H9 (cell line): Measurements from ENCODE around the gene INPP5E. TPM values are rescaled to one million over a fixed set of nuclear protein-coding genes. Genes with fewer than 3 reads are reported as not detected.

Source experiments
- DNase-seq: peaks from one replicate; pipeline ENCODE4 v3.0.0-alpha.2; 2017
- H2AFZ ChIP-seq: one replicate; pipeline ENCODE4 v1.6.1; 2013; ENCODE audit warnings: mild to moderate bottlenecking, low read length, control low read depth, moderate library complexity
- H2AK5ac ChIP-seq: 2 replicates; pipeline ENCODE4 v1.6.1; 2013; ENCODE audit warnings: low read length, control low read depth, mixed read lengths; ENCODE audit not compliant: insufficient read length
- H2BK120ac ChIP-seq: one replicate; pipeline ENCODE4 v1.6.1; 2013; ENCODE audit warnings: low read depth, mild to moderate bottlenecking, low read length, control low read depth, inconsistent platforms; ENCODE audit not compliant: poor library complexity, severe bottlenecking
- H2BK12ac ChIP-seq: 2 replicates; pipeline ENCODE4 v1.6.1; 2013; ENCODE audit warnings: low read length, control low read depth, mixed read lengths, low read depth; ENCODE audit not compliant: insufficient read length
- H2BK15ac ChIP-seq: 2 replicates; pipeline ENCODE4 v1.6.1; 2013; ENCODE audit warnings: low read depth, low read length, control low read depth
- H2BK20ac ChIP-seq: one replicate; pipeline ENCODE4 v1.6.1; 2013; ENCODE audit warnings: low read depth, mild to moderate bottlenecking, low read length, control low read depth, inconsistent platforms; ENCODE audit not compliant: poor library complexity, severe bottlenecking
- H2BK5ac ChIP-seq: 2 replicates; pipeline ENCODE4 v1.6.1; 2013; ENCODE audit warnings: low read length, control low read depth, mixed read lengths; ENCODE audit not compliant: insufficient read length
- H3K14ac ChIP-seq: 2 replicates; pipeline ENCODE4 v1.6.1; 2013; ENCODE audit warnings: low read length, control low read depth; ENCODE audit not compliant: insufficient read depth
- H3K18ac ChIP-seq: 2 replicates; pipeline ENCODE4 v1.6.1; 2013; ENCODE audit warnings: low read depth, mild to moderate bottlenecking, mixed read lengths, low read length, control low read depth; ENCODE audit not compliant: insufficient read length
- H3K23ac ChIP-seq: 2 replicates; pipeline ENCODE4 v1.6.1; 2013; ENCODE audit warnings: low read length, control low read depth, mixed read lengths, low read depth; ENCODE audit not compliant: insufficient read length
- H3K23me2 ChIP-seq: 2 replicates; pipeline ENCODE4 v1.6.1; 2013; ENCODE audit warnings: low read depth, mild to moderate bottlenecking, mixed read lengths, low read length, control low read depth; ENCODE audit not compliant: insufficient read length, poor library complexity, severe bottlenecking
- H3K27ac ChIP-seq: 2 replicates; pipeline ENCODE4 v1.5.1; 2013; ENCODE audit warnings: low read length, control low read depth, mixed read lengths, low read depth; ENCODE audit not compliant: insufficient read length
- H3K27me3 ChIP-seq: 2 replicates; pipeline ENCODE4 v1.6.1; 2013; ENCODE audit warnings: low read length, control low read depth, inconsistent platforms; ENCODE audit not compliant: insufficient read depth
- H3K4ac ChIP-seq: 2 replicates; pipeline ENCODE4 v1.6.1; 2013; ENCODE audit warnings: low read depth, mild to moderate bottlenecking, control low read depth, inconsistent platforms, low read length, moderate library complexity
- H3K4me1 ChIP-seq: 2 replicates; pipeline ENCODE4 v1.6.1; 2013; ENCODE audit warnings: low read length, control low read depth, inconsistent platforms; ENCODE audit not compliant: insufficient read depth
- H3K4me2 ChIP-seq: 2 replicates; pipeline ENCODE4 v1.6.1; 2013; ENCODE audit warnings: low read length, control low read depth, mixed read lengths; ENCODE audit not compliant: insufficient read length, insufficient read depth
- H3K56ac ChIP-seq: 2 replicates; pipeline ENCODE4 v1.6.1; 2013; ENCODE audit warnings: low read depth, mild to moderate bottlenecking, mixed read lengths, low read length, control low read depth; ENCODE audit not compliant: insufficient read length
- H3K79me1 ChIP-seq: 2 replicates; pipeline ENCODE4 v1.6.1; 2013; ENCODE audit warnings: low read depth, mild to moderate bottlenecking, moderate library complexity, low read length, control low read depth, inconsistent platforms; ENCODE audit not compliant: insufficient read depth, poor library complexity, severe bottlenecking
- H3K79me2 ChIP-seq: 2 replicates; pipeline ENCODE4 v1.6.1; 2013; ENCODE audit warnings: low read length, control low read depth, inconsistent platforms; ENCODE audit not compliant: insufficient read depth
- H3K9ac ChIP-seq: 2 replicates; pipeline ENCODE4 v1.6.1; 2013; ENCODE audit warnings: low read length, control low read depth, mixed read lengths; ENCODE audit not compliant: insufficient read length; ENCODE audit errors: extremely low read depth
- H3K9me3 ChIP-seq: one replicate; pipeline ENCODE4 v1.6.1; 2013; ENCODE audit warnings: low read depth, low read length, inconsistent platforms; ENCODE audit not compliant: control insufficient read depth
- H3T11ph ChIP-seq: one replicate; pipeline ENCODE4 v1.6.1; 2013; ENCODE audit warnings: mild to moderate bottlenecking, low read length, control low read depth, inconsistent platforms
- H4K20me1 ChIP-seq: one replicate; pipeline ENCODE4 v1.6.1; 2013; ENCODE audit not compliant: control insufficient read depth, insufficient read length, insufficient read depth
- H4K5ac ChIP-seq: 2 replicates; pipeline ENCODE4 v1.6.1; 2013; ENCODE audit warnings: low read depth, mild to moderate bottlenecking, mixed read lengths, low read length, control low read depth; ENCODE audit not compliant: insufficient read length
- H4K8ac ChIP-seq: replicated peaks from 2 replicates; pipeline ENCODE4 v1.6.1; 2013; ENCODE audit warnings: low read length, control low read depth, mixed read lengths, low read depth; ENCODE audit not compliant: insufficient read length
- H4K91ac ChIP-seq: 2 replicates; pipeline ENCODE4 v1.6.1; 2013; ENCODE audit warnings: low read depth, mild to moderate bottlenecking, moderate library complexity, mixed read lengths, low read length, control low read depth; ENCODE audit not compliant: insufficient read length
- H3K27ac Mint-ChIP-seq, 3 experiments: 2 replicates in 2 of 3; 3 replicates in 1 of 3; pipeline ENCODE4 v1.8.0; 2020 to 2021; ENCODE audit warnings: mixed read lengths in 3 of 3, mild to moderate bottlenecking in 1 of 3, moderate library complexity in 1 of 3
- H3K27me3 Mint-ChIP-seq: 2 replicates; pipeline ENCODE4 v1.8.0; 2021; ENCODE audit warnings: low read depth, mild to moderate bottlenecking, moderate library complexity, mixed read lengths
- H3K36me3 Mint-ChIP-seq, 3 experiments: 2 replicates in 2 of 3; 3 replicates in 1 of 3; pipeline ENCODE4 v1.8.0; 2020 to 2021; ENCODE audit warnings: low read depth in 3 of 3, mixed read lengths in 3 of 3; ENCODE audit not compliant: insufficient read depth in 1 of 3
- H3K4me1 Mint-ChIP-seq, 2 experiments: 2 replicates each; pipeline ENCODE4 v1.8.0; 2020; ENCODE audit warnings: mixed read lengths in 2 of 2
- H3K4me3 Mint-ChIP-seq, 2 experiments: 2 replicates in 1 of 2; 3 replicates in 1 of 2; pipeline ENCODE4 v1.8.0; 2020 to 2021; ENCODE audit warnings: mild to moderate bottlenecking in 2 of 2, mixed read lengths in 2 of 2, moderate library complexity in 1 of 2
- H3K9me3 Mint-ChIP-seq, 2 experiments: 2 replicates in 1 of 2; 3 replicates in 1 of 2; pipeline ENCODE4 v1.8.0; 2020; ENCODE audit warnings: mild to moderate bottlenecking in 2 of 2, mixed read lengths in 2 of 2, moderate library complexity in 1 of 2
- CTCF ChIP-seq: fragments of 200-600 bp; sonication (generic); conservative IDR thresholded peaks from 3 replicates; pipeline ENCODE4 v1.8.0; 2021; ENCODE audit warnings: antibody characterized with exemption, mild to moderate bottlenecking
- WGBS: extraction: QIAGEN DNeasy Blood & Tissue Kit; methylation state at CpG from one replicate; pipeline ENCODE4 v1.1.7; 2013; ENCODE audit warnings: missing lambda C conversion rate, low lambda C conversion rate, mixed read lengths; ENCODE audit not compliant: insufficient read length; ENCODE audit errors: extremely low coverage; 5-methylcytosine and 5-hydroxymethylcytosine counted together
- total RNA-seq: library from RNA; stranded (reverse); gene quantifications from 2 replicates; pipeline ENCODE4 v1.2.1, GENCODE V29; 2021

The INPP5E gene
- total RNA-seq, 1 experiment from 2014 or later, result 21.0 TPM

DNA sequence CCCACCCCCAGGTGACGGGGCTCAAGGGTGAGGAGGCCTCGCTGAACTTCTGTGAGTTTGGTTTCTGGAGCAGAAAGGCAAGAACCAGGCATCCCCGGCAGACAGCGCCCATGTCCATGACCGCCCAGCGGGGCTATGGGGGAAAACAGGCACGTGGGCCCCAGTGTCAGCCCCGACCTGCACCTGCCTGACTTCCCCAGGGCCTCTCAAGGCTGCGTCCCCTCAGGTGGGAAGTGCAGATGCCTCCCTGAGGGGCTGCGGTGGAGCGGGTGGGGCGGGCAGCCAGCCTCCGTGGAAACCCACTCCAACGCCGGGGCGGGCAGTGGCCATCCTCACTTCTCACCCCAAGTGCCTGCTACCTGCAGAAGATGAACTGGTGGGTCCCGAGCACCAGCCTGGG is 59.3 kb downstream of the INPP5E start:
- Histone ChIP-seq H2BK20ac (no peak overlapping the region), H3K4me1 (no peaks in the 10 kb centered on the region), H3K27me3 (no peaks in the 10 kb centered on the region), H3K9me3 (no peaks in the 10 kb centered on the region), H2BK12ac (no peak overlapping the region), H3K18ac (no peak overlapping the region), H2AFZ (no peak overlapping the region), H3K79me1 (no peaks in the 10 kb centered on the region), H3K56ac (no peak overlapping the region), H3K79me2 (no peaks in the 10 kb centered on the region), H3K9ac (no peak overlapping the region), H4K8ac (no peak overlapping the region), H4K20me1 (no peaks in the 10 kb centered on the region), H3T11ph (no peak overlapping the region), H3K4ac (no peak overlapping the region), H3K27ac (no peak overlapping the region), H4K5ac (no peak overlapping the region), H4K91ac (no peak overlapping the region), H3K14ac (no peak overlapping the region), H2BK5ac (no peak overlapping the region), H2AK5ac (no peak overlapping the region), H3K23ac (no peak overlapping the region), H3K23me2 (no peaks in the 10 kb centered on the region), H2BK15ac (no peak overlapping the region), H2BK120ac (no peak overlapping the region), H3K4me2 (no peak overlapping the region)
- no peaks in the 10 kb centered on the region for H3K4me1 Mint-ChIP-seq
- H3K9me3 Mint-ChIP-seq, result no peaks in the 10 kb centered on the region
- no peaks in the 10 kb centered on the region for H3K27me3 Mint-ChIP-seq
- DNase-seq, result no peak
- H3K4me3 Mint-ChIP-seq, result no peak overlapping the region
- H3K36me3 Mint-ChIP-seq, result peaks cover 8 to 51% (median 36%) of the 10 kb centered on the region in 3 experiments; a peak in 6 of 7 replicates
- H3K27ac Mint-ChIP-seq, result no peak overlapping the region
- WGBS, result no CpG with 5 or more reads among the region's 17 CpGs
- no peak for TF ChIP-seq CTCF
